GM21825 (cell line): ENCODE results near the gene FAM222A.

Experiments used
- ATAC-seq: cut with Tn5 transposase; IDR thresholded peaks from one replicate; pipeline ENCODE4 v1.9.1; 2021; ENCODE audit warnings: mild to moderate bottlenecking, moderate library complexity; ENCODE audit not compliant: unreplicated experiment

The FAM222A gene

DNA sequence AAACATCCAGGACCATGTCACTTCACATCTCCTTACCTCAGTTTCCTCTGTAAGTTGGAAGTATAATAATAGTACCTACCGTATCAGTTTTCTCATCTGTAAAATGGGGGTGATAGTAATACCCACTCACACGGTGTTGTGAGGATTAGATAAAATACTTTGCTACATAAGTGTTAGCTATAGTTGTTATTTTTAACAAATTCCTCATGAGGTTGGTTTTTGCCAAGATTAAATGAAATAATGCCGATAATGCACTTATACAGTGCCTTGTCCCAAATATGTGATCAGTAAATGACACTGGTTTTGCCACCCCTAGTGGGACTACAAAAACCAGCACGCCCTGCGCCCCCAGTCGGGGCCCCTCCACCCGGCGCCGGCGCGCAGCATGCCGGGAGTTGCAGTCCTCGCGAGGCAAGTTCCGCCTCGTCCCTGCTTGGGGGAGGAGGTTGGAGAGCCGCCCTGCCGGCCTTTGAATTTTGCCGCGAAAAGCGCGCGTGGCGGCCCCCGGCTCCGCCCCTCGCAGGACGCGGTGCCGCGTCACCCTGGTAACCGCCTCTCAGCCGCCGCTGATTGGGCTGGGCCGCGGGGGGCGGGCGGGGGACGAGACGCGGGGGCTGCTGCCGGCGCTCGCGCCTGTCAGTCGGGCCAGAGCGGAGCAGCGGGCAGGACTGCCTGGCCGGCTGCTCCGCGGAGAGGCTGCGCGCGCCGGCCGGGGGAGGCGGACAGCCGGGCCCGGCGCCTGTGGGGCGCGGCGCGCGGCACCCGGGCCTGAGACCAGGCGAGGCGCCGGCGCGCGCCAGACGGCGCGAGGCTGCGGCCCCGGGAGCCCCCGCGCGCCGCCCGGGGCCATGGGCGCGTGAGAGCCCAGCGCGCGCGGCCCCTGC is at the start of gene FAM222A:
Gene FAM222A (plus strand): TSS at position 639 of the 884 bp plus-strand sequence. CDS start 30,322 bp downstream, outside the sequence.
- peak; percentile 91 for ATAC-seq

- no peak for ATAC-seq
Measured at GRCh38 chr12:109664402-109664801, 49.2 kb upstream of the FAM222A start.

DNA sequence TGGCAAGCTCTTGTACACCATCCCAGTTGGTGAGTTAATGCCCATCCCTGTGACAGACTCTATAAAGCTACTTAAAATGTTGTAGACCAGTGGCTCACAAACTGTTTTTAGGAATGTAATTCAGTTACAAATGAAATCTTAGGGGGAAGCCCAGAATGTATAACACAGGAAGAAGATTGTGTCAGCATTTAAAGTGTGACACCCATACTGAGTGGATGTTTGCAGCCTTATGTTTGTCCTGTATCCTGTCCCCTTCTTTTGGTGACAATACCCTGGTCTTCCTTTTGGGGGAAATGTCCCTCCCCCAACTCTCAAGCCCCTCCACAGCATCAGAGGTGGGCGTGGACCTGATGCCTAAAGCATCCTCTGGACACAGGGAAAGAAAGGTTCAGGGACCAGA is 47.6 kb upstream of the FAM222A start:
- ATAC-seq, result no peak

- ATAC-seq, result no peak
Measured at GRCh38 chr12:109670731-109671130, 42.9 kb upstream of the FAM222A start.

DNA sequence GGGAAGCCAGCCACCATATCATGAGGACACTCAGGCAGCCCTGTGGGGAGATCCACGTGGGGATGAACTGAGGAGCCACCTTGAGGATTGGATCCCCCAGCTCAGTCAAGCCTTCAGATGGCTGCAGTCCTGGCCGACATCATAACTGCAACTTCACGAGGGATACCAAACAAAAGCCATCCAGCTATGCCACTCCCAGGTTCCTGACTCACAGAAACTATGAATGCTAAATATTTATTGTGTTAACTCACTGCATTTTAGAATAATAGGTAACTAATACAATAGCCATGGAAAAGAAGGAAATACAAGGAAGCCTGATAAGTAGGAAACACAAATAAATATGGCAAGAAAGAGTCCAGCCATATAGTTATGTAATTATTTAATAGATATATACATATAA is 42.1 kb upstream of the FAM222A start:
- no peak for ATAC-seq

- ATAC-seq, result no peak
Measured at GRCh38 chr12:109673379-109673778, 40.2 kb upstream of the FAM222A start.

DNA sequence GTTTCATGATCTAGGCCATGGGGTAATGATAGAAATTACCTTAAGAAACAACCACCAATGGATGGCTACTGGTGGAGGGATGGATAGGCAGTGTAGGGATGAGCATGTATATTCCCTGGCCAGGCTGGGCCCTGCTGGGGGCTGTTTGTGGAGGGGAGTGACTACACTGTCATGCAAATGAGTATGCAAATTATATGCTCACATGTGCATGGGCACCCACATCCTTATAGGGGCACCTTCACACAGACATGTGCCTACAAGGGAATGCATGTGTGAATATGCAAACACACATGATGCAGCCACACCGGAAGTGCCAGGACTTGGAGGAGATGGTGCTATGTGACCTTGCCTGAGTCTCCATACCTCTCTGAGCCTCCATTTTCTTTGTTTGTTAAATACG is 39.7 kb upstream of the FAM222A start:
- no peak for ATAC-seq

DNA sequence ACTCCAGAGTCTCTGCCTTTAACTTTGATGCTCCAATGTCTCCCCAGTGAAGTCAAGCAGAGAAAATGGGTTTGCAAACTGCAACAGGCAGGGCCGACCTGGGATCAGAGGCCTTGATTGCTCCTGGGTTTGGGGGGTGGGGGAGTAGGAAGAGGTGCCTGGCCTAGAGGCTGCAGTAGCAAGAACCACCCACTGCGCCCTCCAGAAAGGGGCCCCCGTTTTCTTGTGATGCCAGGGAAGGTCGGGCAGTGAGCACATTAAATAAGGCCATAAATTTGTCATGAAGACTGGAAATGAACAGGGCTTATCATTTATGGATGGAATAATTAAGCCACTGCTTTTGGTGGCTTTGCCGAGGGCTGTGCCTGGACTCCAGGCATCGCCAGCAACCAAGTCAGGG is 38.2 kb upstream of the FAM222A start:
- ATAC-seq, result no peak

DNA sequence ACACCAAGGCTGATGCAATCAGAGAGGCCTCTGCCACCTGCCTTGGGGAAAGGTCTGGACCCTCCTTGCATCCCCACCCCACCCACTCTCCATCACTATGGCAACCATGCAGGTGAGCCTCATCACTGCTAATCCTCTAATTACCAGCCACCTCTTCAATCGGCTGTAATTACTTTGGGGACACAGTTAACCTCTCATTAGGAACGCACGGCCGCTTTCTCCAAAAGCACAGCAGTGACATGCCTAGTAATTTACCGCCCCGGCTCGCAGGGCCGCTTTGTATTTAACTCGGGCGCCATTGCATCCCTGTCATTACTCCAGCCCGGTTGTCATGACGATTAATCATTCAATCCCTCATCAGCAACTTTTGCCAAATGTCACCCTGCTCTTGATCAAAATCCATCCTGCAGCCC is 36.3 kb upstream of the FAM222A start:
- ATAC-seq, result no peak

DNA sequence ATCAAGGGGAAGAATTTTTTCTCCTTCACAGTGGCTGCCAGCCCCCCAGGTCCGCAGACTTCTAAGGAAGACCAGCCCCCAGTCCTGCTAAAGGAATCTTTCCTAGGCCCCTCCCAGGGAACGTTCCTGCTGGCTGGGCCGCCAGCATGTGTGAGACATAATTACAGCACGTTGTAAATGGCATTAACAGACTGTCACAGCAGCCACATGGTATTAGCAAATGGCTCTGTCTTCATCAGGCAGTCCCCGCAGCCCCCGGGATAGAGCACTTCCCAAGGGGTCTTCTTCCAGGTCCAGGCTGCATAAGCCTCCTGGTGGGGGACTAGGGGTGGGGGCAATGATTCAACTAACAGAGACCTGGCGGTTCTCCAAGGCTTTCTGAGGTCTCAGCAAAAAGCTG is 34.9 kb upstream of the FAM222A start:
- ATAC-seq, result no peak

- no peak for ATAC-seq
Measured at GRCh38 chr12:109679501-109680263, 33.9 kb upstream of the FAM222A start.

- ATAC-seq, result no peak
Measured at GRCh38 chr12:109680264-109681005, 33.2 kb upstream of the FAM222A start.

DNA sequence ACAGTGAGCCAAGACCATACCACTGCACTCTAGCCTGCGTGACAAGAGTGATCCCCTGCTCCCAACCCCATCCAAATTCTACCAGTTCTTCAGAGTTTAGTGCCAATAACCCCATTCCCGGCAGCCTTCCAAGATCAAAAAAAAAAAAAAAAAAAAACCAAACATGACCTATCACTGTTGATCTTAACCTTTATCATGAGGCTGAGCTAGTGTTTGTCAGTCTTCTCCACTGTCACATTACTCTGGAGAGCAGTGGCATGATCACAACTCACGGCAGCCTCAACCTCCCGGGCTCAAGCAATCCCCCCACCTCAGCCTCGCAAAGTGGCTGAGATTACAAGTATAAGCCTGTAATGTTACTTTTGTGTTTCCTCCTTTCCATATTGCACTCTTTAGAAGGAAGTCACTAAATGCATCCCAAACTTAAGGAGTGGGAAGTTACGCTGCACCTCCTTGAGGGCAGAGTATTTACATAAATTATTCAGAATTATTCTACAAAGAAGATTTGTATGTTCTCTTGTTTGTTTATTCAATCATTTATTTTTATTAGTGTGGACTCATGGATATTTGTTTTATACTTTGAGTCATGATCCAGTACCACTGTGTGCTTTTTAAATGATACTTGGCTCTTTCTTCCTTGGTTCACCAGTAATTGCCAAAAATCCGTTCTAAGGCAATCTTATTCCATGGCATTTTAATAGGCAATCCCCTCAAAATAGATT is 31.5 kb upstream of the FAM222A start:
- no peak for ATAC-seq

- ATAC-seq, result no peak
Measured at GRCh38 chr12:109682708-109683060, 30.9 kb upstream of the FAM222A start.

DNA sequence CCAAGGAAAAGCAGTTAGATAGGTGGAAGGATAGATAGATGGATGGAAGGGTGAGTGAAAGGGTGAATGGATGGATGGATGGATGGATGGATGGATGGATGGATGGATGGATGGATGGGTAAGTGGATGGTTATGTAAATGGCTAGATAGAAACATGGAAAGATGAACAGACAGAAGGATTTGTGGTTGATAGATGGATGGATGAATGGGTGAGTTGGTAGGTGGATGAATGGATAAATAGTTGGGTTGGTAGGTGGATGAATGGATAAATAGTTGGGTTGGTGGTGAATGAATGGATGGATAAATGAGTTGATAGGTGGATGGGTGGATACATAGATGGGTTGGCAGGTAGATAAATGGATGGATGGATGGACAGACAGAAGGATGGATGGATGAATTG is 30.3 kb upstream of the FAM222A start:
- ATAC-seq, result no peak

GRCh38 chr12:109685574-109686447 is 27.8 kb upstream of the FAM222A start:
- no peak for ATAC-seq

DNA sequence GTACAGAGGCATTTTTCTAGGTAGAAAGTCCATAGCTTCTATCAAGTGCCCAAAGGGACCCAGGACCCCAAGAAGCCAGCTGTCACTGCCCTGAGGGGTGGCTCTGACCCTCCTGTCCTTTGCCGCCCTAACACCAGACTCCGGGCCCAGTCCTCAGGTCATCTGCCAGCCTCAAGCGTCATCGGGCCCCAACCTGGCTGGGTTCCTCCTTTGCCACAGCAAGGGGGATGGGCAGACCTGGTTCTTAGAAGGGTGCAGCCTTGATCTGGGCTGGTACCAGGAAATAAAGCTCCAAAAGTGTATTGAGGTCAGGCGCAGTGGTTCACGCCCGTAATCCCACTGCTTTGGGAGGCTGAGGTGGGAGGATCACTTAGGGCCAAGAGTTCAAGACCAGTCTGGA is 27.1 kb upstream of the FAM222A start:
- ATAC-seq, result no peak

GRCh38 chr12:109687250-109687649 is 26.4 kb upstream of the FAM222A start:
- no peak for ATAC-seq

GRCh38 chr12:109689426-109689825 is 24.2 kb upstream of the FAM222A start:
- ATAC-seq, result no peak

GRCh38 chr12:109693160-109693559 is 20.5 kb upstream of the FAM222A start:
- ATAC-seq, result no peak
